ENCODE data around the gene PCGF3.

Gene PCGF3

DNA sequence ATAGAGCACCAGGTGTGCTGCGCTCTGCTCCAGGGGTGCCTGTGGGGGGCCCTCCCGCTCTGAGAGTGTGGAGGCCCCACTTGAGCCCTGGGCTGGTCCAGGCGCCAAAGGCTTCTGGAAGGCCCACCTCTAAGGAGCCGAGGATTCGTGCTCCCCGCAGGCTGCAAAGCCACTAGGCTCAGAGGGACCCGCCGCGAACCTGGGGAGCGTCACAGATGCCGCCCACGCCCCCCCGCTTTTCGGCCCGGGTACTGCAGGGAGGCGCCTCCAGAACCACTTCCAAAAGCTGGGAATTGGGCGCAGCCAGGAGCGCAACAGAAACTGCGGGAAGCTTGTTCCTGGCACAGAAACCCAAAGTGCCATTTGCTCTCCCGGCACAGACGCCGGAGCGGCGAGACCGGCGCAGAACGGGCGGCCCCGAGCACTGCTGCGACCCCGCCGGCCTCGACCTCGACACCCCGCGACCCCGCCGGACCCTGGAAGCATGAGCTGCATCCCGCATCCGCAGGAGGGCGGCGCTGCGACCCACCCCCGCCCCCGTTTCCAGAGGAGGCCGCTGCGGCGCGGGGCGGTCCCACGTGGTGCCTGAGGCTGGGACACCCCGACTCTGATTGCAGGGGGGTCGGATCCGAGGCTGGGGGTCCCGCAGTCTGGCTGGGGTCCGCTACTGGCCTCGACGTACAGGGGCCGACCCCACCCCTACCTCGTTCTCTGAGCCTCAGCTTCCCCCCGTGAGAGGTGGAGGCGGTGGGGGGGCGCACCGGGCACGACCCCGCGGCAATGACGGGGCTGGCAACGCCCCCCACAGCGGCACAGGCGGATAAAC is 89.5 kb downstream of the PCGF3 start:
- no peak for TF ChIP-seq CTCF (IDR thresholded peaks at IDR 0.05; ENCODE audit: control insufficient read depth, insufficient read depth, low read depth, low read length, missing control alignments)
- DNase-seq (ENCODE audit: low read depth): no peak
- no peak overlapping the region for H3K4me3 ChIP-seq (ENCODE audit: control insufficient read depth, low read depth, low read length)

DNA sequence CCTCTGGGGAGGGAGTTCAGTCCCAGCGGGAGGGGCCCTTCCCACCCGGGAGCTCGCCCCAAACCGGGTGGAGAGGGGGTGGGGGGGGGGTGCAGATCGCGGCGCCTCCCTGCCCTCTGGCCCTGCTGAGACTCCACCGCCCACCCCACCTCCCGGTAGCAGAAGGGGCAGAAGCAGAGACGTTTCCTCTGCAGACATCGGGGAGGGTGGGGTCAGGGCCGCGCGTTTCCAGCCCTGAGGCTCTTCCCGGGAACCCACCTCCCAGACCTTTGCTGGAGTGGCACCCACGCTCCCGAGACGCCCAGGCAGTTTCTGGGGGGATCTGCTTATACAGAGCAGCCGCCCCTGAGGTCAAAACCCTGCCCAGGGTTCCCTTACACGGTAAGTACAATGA is 90.1 kb downstream of the PCGF3 start:
- DNase-seq (ENCODE audit: low read depth): no peak
- no peak for TF ChIP-seq CTCF (IDR thresholded peaks at IDR 0.05; ENCODE audit: control insufficient read depth, insufficient read depth, low read depth, low read length, missing control alignments)
- no peak overlapping the region for H3K4me3 ChIP-seq (ENCODE audit: control insufficient read depth, low read depth, low read length)

- TF ChIP-seq CTCF (IDR thresholded peaks at IDR 0.05; ENCODE audit: control insufficient read depth, insufficient read depth, low read depth, low read length, missing control alignments): no peak
- no peak overlapping the region for H3K4me3 ChIP-seq (ENCODE audit: control insufficient read depth, low read depth, low read length)
Measured at GRCh38 chr4:796206-796605, 90.6 kb downstream of the PCGF3 start.

DNA sequence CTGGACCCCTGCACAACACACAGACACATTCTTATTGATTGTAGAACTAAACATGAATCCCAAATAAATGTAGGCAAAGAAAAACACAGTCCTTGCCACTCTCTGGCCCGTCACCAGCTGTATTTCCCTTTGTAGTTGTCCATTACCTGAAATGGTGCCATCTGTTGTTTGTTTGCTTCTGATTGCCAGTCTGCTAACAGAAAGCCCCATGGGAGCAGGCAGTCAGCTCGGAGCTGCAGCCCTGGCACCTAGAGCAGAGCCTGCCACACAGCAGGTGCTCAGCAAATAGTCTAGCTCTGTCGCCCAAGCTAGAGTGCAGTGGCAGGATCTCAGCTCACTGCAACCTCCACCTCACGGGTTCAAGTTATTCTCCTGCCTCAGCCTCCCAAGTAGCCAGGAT is 91.4 kb downstream of the PCGF3 start:
- TF ChIP-seq CTCF (IDR thresholded peaks at IDR 0.05; ENCODE audit: control insufficient read depth, insufficient read depth, low read depth, low read length, missing control alignments): no peak
- no peak for DNase-seq (ENCODE audit: low read depth)

More at GRCh38 chr4:796206-796605, 90.6 kb downstream of the PCGF3 start:
- no peak for DNase-seq (ENCODE audit: low read depth)

GRCh38 chr4:801436-802124 is 95.9 kb downstream of the PCGF3 start:
- H3K4me3 ChIP-seq (ENCODE audit: control insufficient read depth, low read depth, low read length): no peak overlapping the region
- no peak for TF ChIP-seq CTCF (IDR thresholded peaks at IDR 0.05; ENCODE audit: control insufficient read depth, insufficient read depth, low read depth, low read length, missing control alignments)
- DNase-seq (ENCODE audit: low read depth): no peak

More for the DNA sequence above, 91.4 kb downstream of the PCGF3 start:
- no peak overlapping the region for H3K4me3 ChIP-seq (ENCODE audit: control insufficient read depth, low read depth, low read length)

GRCh38 chr4:803884-804283 is 98.3 kb downstream of the PCGF3 start:
- H3K4me3 ChIP-seq (ENCODE audit: control insufficient read depth, low read depth, low read length): no peak overlapping the region
- DNase-seq (ENCODE audit: low read depth): no peak
- TF ChIP-seq CTCF (IDR thresholded peaks at IDR 0.05; ENCODE audit: control insufficient read depth, insufficient read depth, low read depth, low read length, missing control alignments): no peak

Data from AG09309 (cell line).